ENCODE data around the gene LCAT. TPM values are rescaled to one million over a fixed set of nuclear protein-coding genes. Genes with fewer than 3 reads are reported as not detected.
A peak's percentile ranks its signal among the peaks of the same experiment; 100 is the strongest.

The LCAT gene
- total RNA-seq, 1 donor from 2014 or later, result 17.0 TPM

- Mint-ChIP-seq H3K27ac (ENCODE audit: unreplicated experiment) (peak within 1 kb of the TSS; percentile 78), H3K27me3 (ENCODE audit: unreplicated experiment) (peaks cover 25% of the 10 kb centered on the region), H3K4me3 (ENCODE audit: unreplicated experiment) (peak within 1 kb of the TSS; percentile 99), H3K4me1 (ENCODE audit: unreplicated experiment) (peaks cover 20% of the 10 kb centered on the region), H3K9me3 (ENCODE audit: unreplicated experiment) (no peaks in the 10 kb centered on the region), H3K36me3 (ENCODE audit: low read depth, unreplicated experiment) (peaks cover 11% of the 10 kb centered on the region)
- TF ChIP-seq CTCF (IDR thresholded peaks at IDR 0.05; ENCODE audit: unreplicated experiment), result no peak
- DNase-seq (ENCODE audit: low spot score), result peak; percentile 83
Measured at GRCh38 chr16:67968400-67969253, 24.7 kb upstream of the LCAT start, which contains the start of gene SLC12A4. Gene SLC12A4 (minus strand): TSS chr16:67968637. CDS start chr16:67968553, 84 bp downstream.

GRCh38 chr16:67967958-67968399 is 24.1 kb upstream of the LCAT start:
- TF ChIP-seq CTCF (IDR thresholded peaks at IDR 0.05; ENCODE audit: unreplicated experiment), result no peak
- Mint-ChIP-seq H3K4me1 (ENCODE audit: unreplicated experiment) (peaks cover 22% of the 10 kb centered on the region), H3K36me3 (ENCODE audit: low read depth, unreplicated experiment) (peaks cover 13% of the 10 kb centered on the region), H3K4me3 (ENCODE audit: unreplicated experiment) (peak overlapping the region; percentile 99), H3K9me3 (ENCODE audit: unreplicated experiment) (no peaks in the 10 kb centered on the region), H3K27me3 (ENCODE audit: unreplicated experiment) (peaks cover 25% of the 10 kb centered on the region), H3K27ac (ENCODE audit: unreplicated experiment) (peak overlapping the region; percentile 78)
- DNase-seq (ENCODE audit: low spot score), result no peak

GRCh38 chr16:67967183-67967957 is 23.4 kb upstream of the LCAT start:
- Mint-ChIP-seq H3K36me3 (ENCODE audit: low read depth, unreplicated experiment) (peaks cover 19% of the 10 kb centered on the region), H3K4me3 (ENCODE audit: unreplicated experiment) (peak overlapping the region; percentile 99), H3K27me3 (ENCODE audit: unreplicated experiment) (peaks cover 28% of the 10 kb centered on the region), H3K9me3 (ENCODE audit: unreplicated experiment) (no peaks in the 10 kb centered on the region), H3K27ac (ENCODE audit: unreplicated experiment) (peak overlapping the region; percentile 78), H3K4me1 (ENCODE audit: unreplicated experiment) (peaks cover 28% of the 10 kb centered on the region)
- no peak for TF ChIP-seq CTCF (IDR thresholded peaks at IDR 0.05; ENCODE audit: unreplicated experiment)
- no peak for DNase-seq (ENCODE audit: low spot score)

GRCh38 chr16:67966549-67967182 is 22.7 kb upstream of the LCAT start:
- DNase-seq (ENCODE audit: low spot score), result no peak
- no peak for TF ChIP-seq CTCF (IDR thresholded peaks at IDR 0.05; ENCODE audit: unreplicated experiment)
- H3K4me3 Mint-ChIP-seq (ENCODE audit: unreplicated experiment), result peak overlapping the region; percentile 99
- H3K27me3 Mint-ChIP-seq (ENCODE audit: unreplicated experiment), result peaks cover 29% of the 10 kb centered on the region
- H3K36me3 Mint-ChIP-seq (ENCODE audit: low read depth, unreplicated experiment), result peaks cover 25% of the 10 kb centered on the region
- peak overlapping the region; percentile 38 for H3K27ac Mint-ChIP-seq (ENCODE audit: unreplicated experiment)
- peaks cover 28% of the 10 kb centered on the region for H3K4me1 Mint-ChIP-seq (ENCODE audit: unreplicated experiment)
- H3K9me3 Mint-ChIP-seq (ENCODE audit: unreplicated experiment), result no peaks in the 10 kb centered on the region

Data from endothelial cell (in vitro differentiated cells).